Measurements from ENCODE around the gene PDCD1LG2. TPM values are rescaled to one million over a fixed set of nuclear protein-coding genes. Genes with fewer than 3 reads are reported as not detected.

PDCD1LG2 gene
- total RNA-seq, 1 donor from 2014 or later = 2.8 TPM

DNA sequence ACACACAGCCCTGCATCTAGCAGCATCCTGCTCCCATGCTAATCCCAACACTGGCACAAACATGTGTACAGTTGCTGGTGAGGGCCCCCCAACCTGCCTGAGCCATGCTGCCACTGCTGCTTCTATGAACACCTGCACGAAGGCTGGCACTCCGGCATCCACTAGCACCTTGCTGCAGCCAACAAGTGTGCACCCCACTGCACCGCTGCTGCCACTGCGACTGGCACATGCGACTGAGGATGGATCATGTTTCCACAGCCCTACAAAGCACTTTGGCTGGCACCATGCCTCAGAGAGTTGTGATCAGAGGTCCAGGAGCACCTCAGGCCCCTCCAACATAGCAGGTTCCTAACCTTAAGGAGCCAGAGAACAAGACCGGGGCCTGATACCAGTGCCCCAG is 7.8 kb upstream of the PDCD1LG2 start:
- CTCF ChIA-PET = no interaction called here
- Mint-ChIP-seq H3K9me3 (no peaks in the 10 kb centered on the region), H3K4me3 (no peak overlapping the region), H3K27me3 (no peaks in the 10 kb centered on the region), H3K4me1 (no peaks in the 10 kb centered on the region), H3K27ac (no peak overlapping the region), H3K36me3 (ENCODE audit: low read depth) (no peaks in the 10 kb centered on the region)
- POLR2A ChIA-PET = interaction anchor here (0.5 kb wide), 1 partner anchor 506 kb away, joined by 3 read pairs; a partner anchor contains a TSS
- TF ChIP-seq CTCF (IDR thresholded peaks at IDR 0.05) = no peak
- DNase-seq = no peak
- no peak for ATAC-seq (ENCODE audit: low read depth)
- intact Hi-C loops (cut with micrococcal nuclease) = no loop called here

DNA sequence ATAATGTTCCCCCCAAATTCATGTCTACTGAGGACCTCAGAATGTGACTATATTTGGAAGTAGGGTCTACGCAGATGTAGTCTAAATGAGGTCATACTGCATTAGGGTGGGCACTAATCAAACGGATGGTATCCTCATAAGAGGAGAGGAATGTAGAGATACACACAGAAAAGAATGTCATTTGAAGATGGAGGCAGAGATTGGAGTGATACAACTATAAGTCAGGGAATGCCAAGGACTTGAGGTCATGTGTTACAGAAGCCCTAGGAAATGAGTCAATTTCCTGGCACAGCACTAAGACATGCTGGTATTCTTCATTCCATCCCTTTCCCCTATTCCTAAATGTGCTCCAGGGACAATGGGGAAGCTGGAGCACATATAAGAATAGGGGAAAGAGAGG is 758 bp upstream of the PDCD1LG2 start:
- Mint-ChIP-seq H3K27me3 (no peaks in the 10 kb centered on the region), H3K36me3 (ENCODE audit: low read depth) (no peaks in the 10 kb centered on the region), H3K27ac (peak overlapping the region; percentile 89), H3K4me3 (peak overlapping the region; percentile 77), H3K9me3 (no peaks in the 10 kb centered on the region), H3K4me1 (peaks cover 54% of the 10 kb centered on the region)
- intact Hi-C loops (cut with micrococcal nuclease) = no loop called here
- POLR2A ChIA-PET = interaction anchor here (0.9 to 2.3 kb wide), 5 partner anchors 9 to 77 kb away, joined by 3 to 18 read pairs (median 3); no protein-coding TSS in a partner anchor
- CTCF ChIA-PET = interaction anchor here (0.8 to 2.3 kb wide), 4 partner anchors 28 to 80 kb away, joined by 3 to 9 read pairs (median 8); partner anchors contain the start of gene CD274
- ATAC-seq (ENCODE audit: low read depth) (no peak), DNase-seq (no peak)
- TF ChIP-seq CTCF (IDR thresholded peaks at IDR 0.05) = no peak

DNA sequence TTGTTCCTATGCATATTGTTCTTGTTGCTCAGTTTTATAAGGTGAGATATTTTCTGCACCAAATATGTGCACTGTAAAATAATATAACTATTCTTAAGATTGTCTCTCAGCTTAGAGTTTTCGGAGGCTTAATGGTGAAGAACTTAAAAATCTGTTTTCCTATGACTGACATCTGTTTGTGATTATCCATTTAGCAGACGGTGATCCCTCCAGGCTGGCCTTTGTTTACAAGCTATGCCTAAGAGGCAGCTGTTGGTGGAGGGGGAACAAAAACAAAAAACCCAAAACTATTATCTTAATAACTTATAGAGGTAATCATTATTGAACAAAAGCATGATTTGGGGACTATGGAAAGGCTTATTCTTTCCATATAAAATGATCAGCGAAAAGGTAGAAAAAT is 658 bp downstream of the PDCD1LG2 start:
- no peaks in the 10 kb centered on the region for H3K27me3 Mint-ChIP-seq
- H3K4me3 Mint-ChIP-seq = peak overlapping the region; percentile 77
- H3K4me1 Mint-ChIP-seq = peaks cover 55% of the 10 kb centered on the region
- POLR2A ChIA-PET = interaction anchor here (0.6 to 2.3 kb wide), 15 partner anchors 7 to 78 kb away, joined by 3 to 25 read pairs (median 5); partner anchors contain the start of gene CD274
- CTCF ChIA-PET = interaction anchor here (1.6 to 2.3 kb wide), 4 partner anchors 27 to 85 kb away, joined by 4 to 9 read pairs (median 8); partner anchors contain the start of gene CD274
- H3K9me3 Mint-ChIP-seq = no peaks in the 10 kb centered on the region
- TF ChIP-seq CTCF (IDR thresholded peaks at IDR 0.05) = no peak
- H3K27ac Mint-ChIP-seq = peak overlapping the region; percentile 89
- intact Hi-C loops (cut with micrococcal nuclease) = loop anchor here (1.0 to 5.0 kb wide), 6 partner anchors 18 to 72 kb away; partner anchors contain the start of gene CD274
- H3K36me3 Mint-ChIP-seq (ENCODE audit: low read depth) = no peaks in the 10 kb centered on the region
- ATAC-seq (ENCODE audit: low read depth) (no peak), DNase-seq (no peak)

DNA sequence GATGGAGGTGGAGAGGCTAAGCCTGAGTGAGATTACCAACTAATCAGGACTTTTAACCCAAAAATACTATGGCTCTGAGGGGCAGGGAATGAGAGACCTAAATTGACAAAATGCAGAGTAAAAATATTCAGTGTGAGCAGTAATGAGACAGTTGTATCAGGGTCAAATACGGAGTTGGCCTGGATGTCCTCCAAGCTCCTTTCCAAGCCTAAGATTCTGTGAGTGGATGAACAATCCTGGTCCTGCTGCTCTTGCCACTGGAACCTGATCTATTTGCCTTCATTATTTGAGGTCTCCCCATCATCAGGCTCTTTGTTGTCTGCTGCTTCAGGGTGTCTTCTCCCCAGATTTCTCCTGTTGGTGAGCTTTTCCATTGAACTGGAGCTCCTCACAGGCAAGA is 1.1 kb downstream of the PDCD1LG2 start:
- no peak for TF ChIP-seq CTCF (IDR thresholded peaks at IDR 0.05)
- no peak for DNase-seq
- no peaks in the 10 kb centered on the region for H3K36me3 Mint-ChIP-seq (ENCODE audit: low read depth)
- ChIA-PET POLR2A (interaction anchor here (1.2 to 2.3 kb wide), 6 partner anchors 12 to 78 kb away, joined by 4 to 25 read pairs (median 10); no protein-coding TSS in a partner anchor), CTCF (interaction anchor here (1.6 to 2.3 kb wide), 3 partner anchors 26 to 84 kb away, joined by 4 to 9 read pairs (median 6); partner anchors contain the start of gene CD274)
- no peak overlapping the region for H3K27ac Mint-ChIP-seq
- H3K4me3 Mint-ChIP-seq = peak overlapping the region; percentile 77
- no peak for ATAC-seq (ENCODE audit: low read depth)
- intact Hi-C loops (cut with micrococcal nuclease) = loop anchor here (2.0 to 5.0 kb wide), 3 partner anchors 31 to 59 kb away; partner anchors contain the start of gene CD274
- no peaks in the 10 kb centered on the region for H3K9me3 Mint-ChIP-seq
- peaks cover 55% of the 10 kb centered on the region for H3K4me1 Mint-ChIP-seq
- no peaks in the 10 kb centered on the region for H3K27me3 Mint-ChIP-seq

GRCh38 chr9:5511935-5512580 is 1.7 kb downstream of the PDCD1LG2 start:
- Mint-ChIP-seq H3K4me3 (peak overlapping the region; percentile 77), H3K4me1 (peaks cover 55% of the 10 kb centered on the region), H3K9me3 (no peaks in the 10 kb centered on the region), H3K27me3 (no peaks in the 10 kb centered on the region), H3K36me3 (ENCODE audit: low read depth) (no peaks in the 10 kb centered on the region), H3K27ac (no peak overlapping the region)
- DNase-seq (no peak), ATAC-seq (ENCODE audit: low read depth) (no peak)
- CTCF ChIA-PET = interaction anchor here (1.4 kb wide), 1 partner anchor 88 kb away, joined by 3 read pairs; no protein-coding TSS in a partner anchor
- POLR2A ChIA-PET = interaction anchor here (1.6 to 2.3 kb wide), 3 partner anchors 11 to 77 kb away, joined by 8 to 18 read pairs (median 11); no protein-coding TSS in a partner anchor
- TF ChIP-seq CTCF (IDR thresholded peaks at IDR 0.05) = no peak
- intact Hi-C loops (cut with micrococcal nuclease) = loop anchor here (2.0 to 5.0 kb wide), 3 partner anchors 31 to 60 kb away; partner anchors contain the start of gene CD274

Measured in activated B cell treated with CpG ODN at 0.5 μM for 24 hours (primary cell).